MCF 10A (cell line): ENCODE measurements around the gene ZNF81. TPM values are rescaled to one million over a fixed set of nuclear protein-coding genes. Genes with fewer than 3 reads are reported as not detected.
A peak's percentile ranks its signal among the peaks of the same experiment; 100 is the strongest.

ENCODE experiments used
- BruUV-seq: library from RNA; stranded (reverse); fragments of 400-500 nt; replicated peaks from 2 replicates; lab custom pipeline; 2021; lab: Mats Ljungman, UMichigan
- CTCF ChIA-PET: fragments of 300-600 bp; sonication (Branson Sonifier 250); formaldehyde crosslinking; extraction: SDS; loops from one replicate; lab custom pipeline; 2021; ENCODE audit warnings: antibody characterized with exemption, inconsistent platforms; lab: Yijun Ruan, JAX
- POLR2A ChIA-PET: fragments of 300-600, 350-650 bp; sonication (Branson Sonifier 250); formaldehyde crosslinking; extraction: SDS; loops from one replicate; lab custom pipeline; 2020; ENCODE audit warnings: antibody characterized with exemption, inconsistent platforms; lab: Yijun Ruan, JAX
- DNase-seq: peaks from one replicate; pipeline ENCODE4 v3.0.0-alpha.2; 2018; ENCODE audit not compliant: unreplicated experiment
- H3K27ac Mint-ChIP-seq: one replicate; pipeline ENCODE4 v1.8.0; 2022; ENCODE audit warnings: mild to moderate bottlenecking, low read depth, mixed read lengths; ENCODE audit not compliant: unreplicated experiment
- H3K27me3 Mint-ChIP-seq: one replicate; pipeline ENCODE4 v1.8.0; 2022; ENCODE audit warnings: mixed read lengths; ENCODE audit not compliant: insufficient read depth, unreplicated experiment
- H3K36me3 Mint-ChIP-seq: one replicate; pipeline ENCODE4 v1.8.0; 2022; ENCODE audit warnings: mild to moderate bottlenecking, moderate library complexity, mixed read lengths; ENCODE audit not compliant: insufficient read depth, unreplicated experiment
- H3K4me1 Mint-ChIP-seq: one replicate; pipeline ENCODE4 v1.8.0; 2022; ENCODE audit warnings: mixed read lengths; ENCODE audit not compliant: insufficient read depth, unreplicated experiment
- H3K4me3 Mint-ChIP-seq: one replicate; pipeline ENCODE4 v1.8.0; 2022; ENCODE audit warnings: mild to moderate bottlenecking, moderate library complexity, mixed read lengths; ENCODE audit not compliant: unreplicated experiment
- H3K9me3 Mint-ChIP-seq: one replicate; pipeline ENCODE4 v1.8.0; 2022; ENCODE audit warnings: mixed read lengths; ENCODE audit not compliant: unreplicated experiment
- CTCF ChIP-seq: fragments of 200-600 bp; IDR thresholded peaks from one replicate; pipeline ENCODE4 v1.8.0; 2022; ENCODE audit warnings: antibody characterized with exemption, mild to moderate bottlenecking; ENCODE audit not compliant: unreplicated experiment
- intact Hi-C: fragments of 100-400 bp; cut with micrococcal nuclease; formaldehyde crosslinking; loops from 2 replicates; pipeline ENCODE4 v1.14.1; 2022
- total RNA-seq: library from RNA; stranded (reverse); gene quantifications from 2 replicates; pipeline ENCODE4 v1.2.3, GENCODE V29; 2022

Gene ZNF81
- total RNA-seq, 1 experiment from 2014 or later, result 7.5 TPM

- no peaks in the 10 kb centered on the region for H3K27me3 Mint-ChIP-seq
- no peaks in the 10 kb centered on the region for H3K4me1 Mint-ChIP-seq
- no peaks in the 10 kb centered on the region for H3K9me3 Mint-ChIP-seq
- intact Hi-C loops, result no loop called here
- no peak for TF ChIP-seq CTCF
- peaks cover 44% of the 10 kb centered on the region for H3K36me3 Mint-ChIP-seq
- no peak overlapping the region for H3K4me3 Mint-ChIP-seq
- no peak overlapping the region for H3K27ac Mint-ChIP-seq
- DNase-seq, result no peak
- BruUV-seq, result no TSS peak
- ChIA-PET CTCF (no interaction called here), POLR2A (no interaction called here)
Observed at GRCh38 chrX:47850901-47851300, 14.2 kb downstream of the ZNF81 start.

GRCh38 chrX:47854474-47854873, 17.8 kb downstream of the ZNF81 start:
- BruUV-seq, result no TSS peak
- intact Hi-C loops, result no loop called here
- TF ChIP-seq CTCF, result peak; percentile 21
- Mint-ChIP-seq H3K4me3 (no peak overlapping the region), H3K27ac (no peak overlapping the region), H3K4me1 (no peaks in the 10 kb centered on the region), H3K9me3 (peaks cover 5% of the 10 kb centered on the region), H3K27me3 (peaks cover 10% of the 10 kb centered on the region), H3K36me3 (peaks cover 8% of the 10 kb centered on the region)
- CTCF ChIA-PET, result interaction anchor here (0.7 to 2.5 kb wide), 7 partner anchors 10 to 173 kb away, joined by 3 to 20 read pairs (median 6); no protein-coding TSS in a partner anchor
- POLR2A ChIA-PET, result no interaction called here
- DNase-seq, result peak; percentile 17

GRCh38 chrX:47859686-47860085, 23.0 kb downstream of the ZNF81 start:
- ChIA-PET POLR2A (no interaction called here), CTCF (interaction anchor here (0.5 kb wide), 1 partner anchor 1755 kb away, joined by 4 read pairs; no protein-coding TSS in a partner anchor)
- H3K9me3 Mint-ChIP-seq, result peaks cover 6% of the 10 kb centered on the region
- intact Hi-C loops, result no loop called here
- no peak overlapping the region for H3K4me3 Mint-ChIP-seq
- H3K36me3 Mint-ChIP-seq, result peaks cover 2% of the 10 kb centered on the region
- no TSS peak for BruUV-seq
- peaks cover 4% of the 10 kb centered on the region for H3K4me1 Mint-ChIP-seq
- no peak for DNase-seq
- no peak overlapping the region for H3K27ac Mint-ChIP-seq
- H3K27me3 Mint-ChIP-seq, result peaks cover 10% of the 10 kb centered on the region
- TF ChIP-seq CTCF, result no peak

- CTCF ChIA-PET, result interaction anchor here (1.2 kb wide), 1 partner anchor 165 kb away, joined by 3 read pairs; no protein-coding TSS in a partner anchor
- Mint-ChIP-seq H3K27me3 (peaks cover 3% of the 10 kb centered on the region), H3K4me3 (no peak overlapping the region)
Observed at GRCh38 chrX:47862680-47863079, 26.0 kb downstream of the ZNF81 start.

More at GRCh38 chrX:47862680-47863079, 26.0 kb downstream of the ZNF81 start:
- H3K9me3 Mint-ChIP-seq, result peaks cover 6% of the 10 kb centered on the region
- peaks cover 4% of the 10 kb centered on the region for H3K4me1 Mint-ChIP-seq
- POLR2A ChIA-PET, result no interaction called here
- no peak for DNase-seq
- H3K36me3 Mint-ChIP-seq, result no peaks in the 10 kb centered on the region
- TF ChIP-seq CTCF, result no peak
- no TSS peak for BruUV-seq
- intact Hi-C loops, result no loop called here
- H3K27ac Mint-ChIP-seq, result peak overlapping the region; percentile 37
